OCI-LY7 (cell line): ENCODE results near the gene KRT72. TPM values are rescaled to one million over a fixed set of nuclear protein-coding genes. Genes with fewer than 3 reads are reported as not detected.

Source experiments
- BruUV-seq: library from RNA; stranded (reverse); fragments of 400-500 nt; replicated peaks from 2 replicates; lab custom pipeline; 2021; lab: Mats Ljungman, UMichigan
- CTCF ChIA-PET: fragments of 300-600 bp; sonication (Branson Sonifier 250); formaldehyde crosslinking; loops from one replicate; lab custom pipeline; 2022; ENCODE audit warnings: antibody characterized with exemption; ENCODE audit not compliant: unreplicated experiment; lab: Charles Lee
- POLR2A ChIA-PET: fragments of 300-600 bp; sonication (Branson Sonifier 250); formaldehyde crosslinking; loops from one replicate; lab custom pipeline; 2022; ENCODE audit warnings: antibody characterized with exemption; lab: Charles Lee
- DNase-seq: peaks from one replicate; pipeline ENCODE4 v3.0.0-alpha.2; 2015; ENCODE audit warnings: low spot score
- H2AFZ ChIP-seq: fragments of 200-600 bp; sonication (generic), shearing (Covaris generic); 2 replicates; pipeline ENCODE4 v1.6.1; 2014; ENCODE audit warnings: mild to moderate bottlenecking, antibody characterized with exemption, low read length, moderate library complexity
- H3K27ac ChIP-seq: fragments of 200-600 bp; sonication (generic); 2 replicates; pipeline ENCODE4 v1.5.1; 2014; ENCODE audit warnings: mixed run types, low read depth, mild to moderate bottlenecking, moderate library complexity, low read length, inconsistent platforms; ENCODE audit not compliant: poor library complexity, severe bottlenecking
- H3K36me3 ChIP-seq: fragments of 200-600 bp; sonication (generic); 2 replicates; pipeline ENCODE4 v1.6.1; 2014; ENCODE audit warnings: mild to moderate bottlenecking, antibody characterized with exemption, low read length, moderate library complexity, mixed read lengths; ENCODE audit not compliant: insufficient read depth
- H3K4me1 ChIP-seq: fragments of 200-600 bp; sonication (generic); 2 replicates; pipeline ENCODE4 v1.5.1; 2014; ENCODE audit warnings: mild to moderate bottlenecking, low read length; ENCODE audit not compliant: insufficient read depth, poor library complexity, severe bottlenecking
- H3K4me2 ChIP-seq: fragments of 200-600 bp; sonication (generic); 2 replicates; pipeline ENCODE4 v1.6.1; 2014; ENCODE audit warnings: mild to moderate bottlenecking, low read length
- H3K4me3 ChIP-seq: fragments of 200-600 bp; sonication (generic); 2 replicates; pipeline ENCODE4 v1.5.1; 2014; ENCODE audit warnings: mild to moderate bottlenecking, low read depth, low read length; ENCODE audit not compliant: poor library complexity, severe bottlenecking
- H3K79me2 ChIP-seq: fragments of 200-600 bp; sonication (generic); 2 replicates; pipeline ENCODE4 v1.6.1; 2016; ENCODE audit warnings: low read depth, mild to moderate bottlenecking, low read length, moderate library complexity, mixed read lengths; ENCODE audit not compliant: insufficient read depth
- H3K9me2 ChIP-seq: fragments of 200-600 bp; sonication (generic); 2 replicates; pipeline ENCODE4 v1.6.1; 2016; ENCODE audit warnings: mild to moderate bottlenecking, low read length, mixed read lengths; ENCODE audit not compliant: insufficient read depth
- H3K9me3 ChIP-seq: fragments of 200-600 bp; sonication (generic); 2 replicates; pipeline ENCODE4 v1.6.1; 2014; ENCODE audit warnings: mild to moderate bottlenecking, mixed run types, low read length, mixed read lengths
- H4K20me1 ChIP-seq: fragments of 200-600 bp; sonication (generic); 2 replicates; pipeline ENCODE4 v1.6.1; 2014; ENCODE audit warnings: mild to moderate bottlenecking, antibody characterized with exemption, low read length, moderate library complexity, mixed read lengths; ENCODE audit not compliant: insufficient read depth
- EZH2phosphoT487 ChIP-seq: fragments of 200-600 bp; sonication (generic); IDR thresholded peaks from 2 replicates; pipeline ENCODE4 v1.6.1; 2018; ENCODE audit warnings: low read depth, borderline replicate concordance, mild to moderate bottlenecking, mixed run types, antibody characterized with exemption, low read length, moderate library complexity, mixed read lengths
- intact Hi-C: fragments of 100-400 bp; cut with micrococcal nuclease; formaldehyde crosslinking; loops from one replicate; pipeline ENCODE4 v1.10.0; 2022; ENCODE audit not compliant: unreplicated experiment
- total RNA-seq, 2 experiments: library from RNA; depleted of rRNA in 1 of 2; stranded (reverse); fragments of >200 nt in 1 of 2; shearing (Covaris generic) in 1 of 2; gene quantifications; 2 replicates each; pipeline ENCODE4 v1.2.3, GENCODE V29; 2014 to 2022
- TF ChIP-seq, protein P1 (sequence below): fragments of 200-600 bp; sonication (generic); conservative IDR thresholded peaks from 2 replicates; pipeline ENCODE4 v1.5.1; 2014; ENCODE audit warnings: mild to moderate bottlenecking, antibody characterized with exemption, low read length, moderate library complexity, mixed read lengths

KRT72 gene
- total RNA-seq, 2 experiments from 2014 or later = not detected

DNA sequence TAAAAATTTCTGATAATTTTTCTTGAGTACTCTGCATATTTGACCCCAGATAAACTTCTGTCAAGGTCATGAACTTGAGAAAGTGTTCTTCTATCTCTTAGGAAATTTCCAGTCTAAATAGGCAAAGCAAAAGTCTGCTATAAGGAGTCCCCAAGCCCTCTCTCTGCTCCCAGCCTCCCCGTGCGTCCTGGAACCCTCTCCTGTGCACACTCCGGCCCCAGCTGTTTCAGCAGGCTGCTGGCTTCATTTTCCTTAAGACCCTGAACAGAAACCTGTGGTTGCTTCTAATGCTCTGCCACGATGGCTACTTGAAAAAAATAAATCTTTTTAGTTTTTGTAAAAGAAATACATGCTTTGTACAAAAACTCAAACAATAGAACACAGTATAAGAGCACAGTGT lies 36.0 kb upstream of the KRT72 start:
- Histone ChIP-seq H3K79me2 (no peaks in the 10 kb centered on the region), H2AFZ (no peak overlapping the region), H3K9me3 (no peaks in the 10 kb centered on the region), H3K27ac (no peak overlapping the region), H4K20me1 (no peaks in the 10 kb centered on the region), H3K4me1 (no peaks in the 10 kb centered on the region), H3K4me3 (no peak overlapping the region), H3K36me3 (no peaks in the 10 kb centered on the region), H3K9me2 (no peaks in the 10 kb centered on the region), H3K4me2 (no peak overlapping the region)
- CTCF ChIA-PET = no interaction called here
- TF ChIP-seq EZH2phosphoT487 = no peak
- TF ChIP-seq, protein P1, sequence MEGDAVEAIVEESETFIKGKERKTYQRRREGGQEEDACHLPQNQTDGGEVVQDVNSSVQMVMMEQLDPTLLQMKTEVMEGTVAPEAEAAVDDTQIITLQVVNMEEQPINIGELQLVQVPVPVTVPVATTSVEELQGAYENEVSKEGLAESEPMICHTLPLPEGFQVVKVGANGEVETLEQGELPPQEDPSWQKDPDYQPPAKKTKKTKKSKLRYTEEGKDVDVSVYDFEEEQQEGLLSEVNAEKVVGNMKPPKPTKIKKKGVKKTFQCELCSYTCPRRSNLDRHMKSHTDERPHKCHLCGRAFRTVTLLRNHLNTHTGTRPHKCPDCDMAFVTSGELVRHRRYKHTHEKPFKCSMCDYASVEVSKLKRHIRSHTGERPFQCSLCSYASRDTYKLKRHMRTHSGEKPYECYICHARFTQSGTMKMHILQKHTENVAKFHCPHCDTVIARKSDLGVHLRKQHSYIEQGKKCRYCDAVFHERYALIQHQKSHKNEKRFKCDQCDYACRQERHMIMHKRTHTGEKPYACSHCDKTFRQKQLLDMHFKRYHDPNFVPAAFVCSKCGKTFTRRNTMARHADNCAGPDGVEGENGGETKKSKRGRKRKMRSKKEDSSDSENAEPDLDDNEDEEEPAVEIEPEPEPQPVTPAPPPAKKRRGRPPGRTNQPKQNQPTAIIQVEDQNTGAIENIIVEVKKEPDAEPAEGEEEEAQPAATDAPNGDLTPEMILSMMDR = no peak
- intact Hi-C loops = no loop called here
- no TSS peak for BruUV-seq
- POLR2A ChIA-PET = no interaction called here
- DNase-seq = no peak

DNA sequence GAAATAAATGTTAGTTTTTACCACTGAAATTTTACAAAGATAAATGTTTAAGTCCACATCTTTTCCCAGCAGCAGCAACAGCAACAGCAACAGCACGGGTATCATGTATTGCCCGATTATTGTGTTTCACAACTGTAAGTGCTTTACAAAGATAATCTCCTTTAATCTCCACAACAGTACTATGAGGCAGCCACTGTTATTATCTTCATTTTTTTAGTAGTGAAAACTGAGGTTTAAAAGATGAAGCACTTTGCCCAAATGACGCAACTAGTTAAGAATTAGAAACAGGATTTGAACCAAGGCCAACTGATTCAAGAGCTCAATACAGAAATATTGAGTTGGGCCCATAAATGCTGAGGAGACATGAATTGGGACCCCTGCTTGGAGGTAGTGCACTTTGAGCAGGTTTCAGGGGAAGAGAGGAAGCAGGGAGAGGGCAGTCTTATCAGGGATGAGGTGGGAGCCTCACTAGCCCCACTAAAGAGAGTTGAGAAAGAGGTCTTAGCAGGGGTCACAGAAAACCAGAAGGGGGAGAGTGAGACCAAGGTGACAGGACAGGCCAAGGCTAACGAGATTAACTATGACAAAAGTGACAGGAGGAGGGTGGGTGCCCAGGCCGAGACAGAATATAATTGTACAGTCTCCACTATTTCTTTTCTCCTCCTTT lies 35.5 kb upstream of the KRT72 start:
- no peaks in the 10 kb centered on the region for H3K36me3 ChIP-seq
- POLR2A ChIA-PET = no interaction called here
- H3K27ac ChIP-seq = no peak overlapping the region
- CTCF ChIA-PET = no interaction called here
- no peak overlapping the region for H2AFZ ChIP-seq
- no peaks in the 10 kb centered on the region for H3K9me2 ChIP-seq
- no peak overlapping the region for H3K4me2 ChIP-seq
- H3K9me3 ChIP-seq = no peaks in the 10 kb centered on the region
- H3K4me1 ChIP-seq = no peaks in the 10 kb centered on the region
- BruUV-seq = no TSS peak
- intact Hi-C loops = no loop called here
- no peak overlapping the region for H3K4me3 ChIP-seq
- H3K79me2 ChIP-seq = no peaks in the 10 kb centered on the region
- TF ChIP-seq, protein P1 = no peak
- no peak for TF ChIP-seq EZH2phosphoT487
- no peak for DNase-seq
- H4K20me1 ChIP-seq = no peaks in the 10 kb centered on the region

DNA sequence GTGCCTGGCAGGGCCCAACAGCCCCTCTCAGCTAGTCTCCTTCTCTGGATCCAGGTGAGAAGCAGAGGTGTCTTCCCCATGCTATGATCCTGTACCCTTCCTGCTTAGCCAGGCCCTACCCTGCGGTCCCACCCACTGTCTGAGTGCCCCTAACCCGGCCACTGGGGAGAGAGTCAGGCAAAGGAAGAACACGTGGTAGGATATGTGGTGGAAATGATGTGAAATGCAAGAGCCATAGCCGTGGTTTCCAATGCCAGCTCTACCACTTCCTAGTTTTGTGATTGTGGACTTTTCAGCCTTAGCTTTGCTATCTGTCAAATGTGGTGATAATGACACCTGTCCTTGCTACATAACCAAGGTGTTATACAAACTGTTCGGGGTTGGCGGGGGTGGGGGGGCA lies 34.9 kb upstream of the KRT72 start:
- BruUV-seq = no TSS peak

More for the DNA sequence above, 34.9 kb upstream of the KRT72 start:
- TF ChIP-seq, protein P1 = no peak
- TF ChIP-seq EZH2phosphoT487 = no peak
- H3K4me3 ChIP-seq = no peak overlapping the region
- no peak overlapping the region for H3K27ac ChIP-seq
- CTCF ChIA-PET = no interaction called here
- no peak overlapping the region for H2AFZ ChIP-seq
- H3K4me1 ChIP-seq = no peaks in the 10 kb centered on the region
- POLR2A ChIA-PET = no interaction called here
- H3K79me2 ChIP-seq = no peaks in the 10 kb centered on the region
- intact Hi-C loops = no loop called here
- no peaks in the 10 kb centered on the region for H4K20me1 ChIP-seq
- H3K9me3 ChIP-seq = no peaks in the 10 kb centered on the region
- H3K4me2 ChIP-seq = no peak overlapping the region
- H3K36me3 ChIP-seq = no peaks in the 10 kb centered on the region
- DNase-seq = no peak
- H3K9me2 ChIP-seq = no peaks in the 10 kb centered on the region
